K562 (cell line): ENCODE data around the gene MAPT. TPM values are rescaled to one million over a fixed set of nuclear protein-coding genes. Genes with fewer than 3 reads are reported as not detected.
A peak's percentile ranks its signal among the peaks of the same experiment; 100 is the strongest.

Experiments used
- CREBBP ChIP-seq: IDR thresholded peaks from one replicate; pipeline ENCODE4 v1.6.1; 2012; ENCODE audit warnings: low read depth, mild to moderate bottlenecking, control low read depth, inconsistent platforms, low read length
- HIVEP1 ChIP-seq: fragments of 250-450 bp; sonication (Bioruptor Pico); IDR thresholded peaks from 2 replicates; pipeline ENCODE4 v1.4.0; 2020; ENCODE audit warnings: mild to moderate bottlenecking
- HNRNPK ChIP-seq: fragments of 200-400 bp; formaldehyde crosslinking; IDR thresholded peaks from one replicate; pipeline ENCODE4 v1.6.1; 2018; ENCODE audit warnings: mild to moderate bottlenecking, low read depth, low read length; ENCODE audit not compliant: poor library complexity, severe bottlenecking
- JUND ChIP-seq, 2 experiments: IDR thresholded peaks; 2 replicates in 1 of 2; 3 replicates in 1 of 2; pipeline ENCODE4 v1.6.1; 2011; ENCODE audit warnings: borderline replicate concordance in 2 of 2, low read depth in 2 of 2, low read length in 2 of 2, improper control_type of control experiment in 1 of 2, missing biosample characterization in 1 of 2, missing genetic modification characterization in 1 of 2, missing genetic modification reagents in 1 of 2
- KAT8 ChIP-seq: fragments of 450-650 bp; IDR thresholded peaks from 2 replicates; pipeline ENCODE4 v1.6.1; 2016; ENCODE audit warnings: low read depth, mild to moderate bottlenecking
- MAFK ChIP-seq: IDR thresholded peaks from 2 replicates; pipeline ENCODE4 v1.6.1; 2011; ENCODE audit warnings: low read length, improper control_type of control experiment
- PTBP1 ChIP-seq: fragments of 200-400 bp; formaldehyde crosslinking; IDR thresholded peaks from 2 replicates; pipeline ENCODE4 v1.6.1; 2017; ENCODE audit warnings: low read depth, low read length
- RBM34 ChIP-seq: fragments of 200-400 bp; formaldehyde crosslinking; IDR thresholded peaks from 2 replicates; pipeline ENCODE4 v1.6.1; 2018; ENCODE audit warnings: low read length, borderline replicate concordance; ENCODE audit not compliant: insufficient read depth
- TGIF2 ChIP-seq: sonication (generic); formaldehyde crosslinking; IDR thresholded peaks from 2 replicates; pipeline ENCODE4 v1.8.1; 2022; ENCODE audit warnings: mild to moderate bottlenecking, missing genetic modification reagents, moderate library complexity
- ZNF699 ChIP-seq: fragments of 250-450 bp; sonication (Bioruptor Pico); IDR thresholded peaks from 2 replicates; pipeline ENCODE4 v1.8.0; 2021; ENCODE audit warnings: mild to moderate bottlenecking, moderate library complexity; ENCODE audit not compliant: insufficient replicate concordance
- polyA plus RNA-seq, 8 experiments: library from polyadenylated mRNA; depleted of rRNA in 4 of 8; stranded (reverse) in 5 of 8; unstranded in 3 of 8; fragments of >200 nt; fragmentation: Nextera tagmentation in 2 of 8; fragmentation: Illumina TruSeq in 1 of 8; extraction: Ambion mirVana in 2 of 8; extraction: Trizol in 1 of 8; gene quantifications; 2 replicates each; pipeline versions ENCODE4 v1.2.1 to v1.2.3, GENCODE V29; 2011 to 2014; ENCODE audit warnings: inconsistent platforms in 1 of 8, missing spikeins in 1 of 8
- total RNA-seq, 7 experiments: library from RNA; depleted of rRNA in 6 of 7; stranded (reverse); fragments of >200 nt in 6 of 7; fragmentation: Illumina TruSeq in 2 of 7; extraction: Trizol in 2 of 7; gene quantifications; 2 replicates each; pipeline versions ENCODE4 v1.2.1 to v1.2.3, GENCODE V29; 2011 to 2021; ENCODE audit warnings: low replicate concordance in 1 of 7
- TF ChIP-seq, protein P1 (sequence below): fragments of 250-450 bp; sonication (Bioruptor Pico); IDR thresholded peaks from 2 replicates; pipeline ENCODE4 v1.8.0; 2022; ENCODE audit warnings: inconsistent platforms
- TF ChIP-seq, protein P2 (sequence below): fragments of 250-450 bp; sonication (Bioruptor Pico); IDR thresholded peaks from 2 replicates; pipeline ENCODE4 v1.4.0; 2020; ENCODE audit warnings: mild to moderate bottlenecking, moderate library complexity
- TF ChIP-seq, protein P3 (sequence below): fragments of 450-650 bp; conservative IDR thresholded peaks from 2 replicates; pipeline ENCODE4 v1.6.1; 2016; ENCODE audit warnings: missing genetic modification characterization, low read depth, mild to moderate bottlenecking, control low read depth, missing compliant biosample characterization

Gene MAPT
- total and polyA plus RNA-seq, 9 of the 15 experiments (the other 6 are each of a cell fraction or from before 2014, with no cell fraction given): 0.04 to 1.1 (median 0.36) TPM

DNA sequence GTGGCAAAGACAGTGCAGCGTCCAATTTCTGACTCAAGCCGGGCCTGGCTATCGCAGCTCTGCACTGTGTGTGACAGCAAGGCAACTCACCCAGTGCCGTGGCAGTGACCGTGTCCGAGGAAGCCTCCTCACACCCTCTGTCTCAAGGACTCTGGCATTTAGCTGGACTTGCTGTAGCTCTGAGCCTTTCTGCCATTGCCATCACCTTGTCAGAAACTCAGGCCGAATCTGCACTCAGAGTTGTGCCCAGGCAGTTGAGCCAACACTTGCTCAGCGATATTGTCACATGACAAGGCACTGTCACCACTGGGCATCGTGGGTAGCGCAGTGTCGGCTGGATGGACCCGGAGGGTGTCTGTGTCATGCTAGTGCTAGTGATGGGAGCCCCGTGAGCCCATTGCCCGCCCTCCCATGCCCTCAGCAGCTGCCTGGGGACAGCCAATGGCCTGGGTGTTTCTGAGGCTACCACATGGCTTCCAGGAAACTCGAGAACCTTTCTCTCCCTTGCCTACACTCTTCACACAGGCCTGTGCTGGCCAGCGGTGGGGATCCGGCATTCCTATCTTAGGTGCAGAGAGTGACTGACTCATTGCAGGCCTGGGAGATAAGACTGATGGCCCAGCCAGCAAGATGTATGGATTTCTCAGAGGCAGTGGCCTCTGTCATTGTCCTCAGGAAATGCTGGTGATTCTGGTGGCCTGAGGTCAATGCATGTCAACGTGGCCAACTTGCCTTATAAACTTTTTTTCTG, 82.6 kb downstream of the MAPT start (continued):
- TF ChIP-seq HIVEP1 (CRISPR knock-in tag) (0 out of 2 replicates have a peak, but pooled peaks have one; percentile 15), KAT8 (no peak), ZNF699 (no peak), CREBBP (no peak), PTBP1 (no peak), MAFK (peak; percentile 66), HNRNPK (no peak), TGIF2 (CRISPR knock-in tag) (no peak), RBM34 (no peak), JUND (IDR thresholded peaks at IDR 0.05; ENCODE audit: borderline replicate concordance, low read depth, low read length) (peak; percentile 98), JUND (tag; IDR thresholded peaks at IDR 0.05; ENCODE audit: borderline replicate concordance, low read depth, low read length) (peak; percentile 97; the same call in 2 of the 3 replicates)
- TF ChIP-seq, protein P1, sequence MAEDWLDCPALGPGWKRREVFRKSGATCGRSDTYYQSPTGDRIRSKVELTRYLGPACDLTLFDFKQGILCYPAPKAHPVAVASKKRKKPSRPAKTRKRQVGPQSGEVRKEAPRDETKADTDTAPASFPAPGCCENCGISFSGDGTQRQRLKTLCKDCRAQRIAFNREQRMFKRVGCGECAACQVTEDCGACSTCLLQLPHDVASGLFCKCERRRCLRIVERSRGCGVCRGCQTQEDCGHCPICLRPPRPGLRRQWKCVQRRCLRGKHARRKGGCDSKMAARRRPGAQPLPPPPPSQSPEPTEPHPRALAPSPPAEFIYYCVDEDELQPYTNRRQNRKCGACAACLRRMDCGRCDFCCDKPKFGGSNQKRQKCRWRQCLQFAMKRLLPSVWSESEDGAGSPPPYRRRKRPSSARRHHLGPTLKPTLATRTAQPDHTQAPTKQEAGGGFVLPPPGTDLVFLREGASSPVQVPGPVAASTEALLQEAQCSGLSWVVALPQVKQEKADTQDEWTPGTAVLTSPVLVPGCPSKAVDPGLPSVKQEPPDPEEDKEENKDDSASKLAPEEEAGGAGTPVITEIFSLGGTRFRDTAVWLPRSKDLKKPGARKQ (CRISPR knock-in tag): no peak
- TF ChIP-seq, protein P2, sequence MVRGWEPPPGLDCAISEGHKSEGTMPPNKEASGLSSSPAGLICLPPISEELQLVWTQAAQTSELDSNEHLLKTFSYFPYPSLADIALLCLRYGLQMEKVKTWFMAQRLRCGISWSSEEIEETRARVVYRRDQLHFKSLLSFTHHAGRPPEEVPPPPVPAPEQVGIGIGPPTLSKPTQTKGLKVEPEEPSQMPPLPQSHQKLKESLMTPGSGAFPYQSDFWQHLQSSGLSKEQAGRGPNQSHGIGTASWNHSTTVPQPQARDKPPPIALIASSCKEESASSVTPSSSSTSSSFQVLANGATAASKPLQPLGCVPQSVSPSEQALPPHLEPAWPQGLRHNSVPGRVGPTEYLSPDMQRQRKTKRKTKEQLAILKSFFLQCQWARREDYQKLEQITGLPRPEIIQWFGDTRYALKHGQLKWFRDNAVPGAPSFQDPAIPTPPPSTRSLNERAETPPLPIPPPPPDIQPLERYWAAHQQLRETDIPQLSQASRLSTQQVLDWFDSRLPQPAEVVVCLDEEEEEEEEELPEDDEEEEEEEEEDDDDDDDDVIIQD (CRISPR knock-in tag): no peak
- TF ChIP-seq, protein P3, sequence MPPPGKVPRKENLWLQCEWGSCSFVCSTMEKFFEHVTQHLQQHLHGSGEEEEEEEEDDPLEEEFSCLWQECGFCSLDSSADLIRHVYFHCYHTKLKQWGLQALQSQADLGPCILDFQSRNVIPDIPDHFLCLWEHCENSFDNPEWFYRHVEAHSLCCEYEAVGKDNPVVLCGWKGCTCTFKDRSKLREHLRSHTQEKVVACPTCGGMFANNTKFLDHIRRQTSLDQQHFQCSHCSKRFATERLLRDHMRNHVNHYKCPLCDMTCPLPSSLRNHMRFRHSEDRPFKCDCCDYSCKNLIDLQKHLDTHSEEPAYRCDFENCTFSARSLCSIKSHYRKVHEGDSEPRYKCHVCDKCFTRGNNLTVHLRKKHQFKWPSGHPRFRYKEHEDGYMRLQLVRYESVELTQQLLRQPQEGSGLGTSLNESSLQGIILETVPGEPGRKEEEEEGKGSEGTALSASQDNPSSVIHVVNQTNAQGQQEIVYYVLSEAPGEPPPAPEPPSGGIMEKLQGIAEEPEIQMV: peak; percentile 65; the same call in 1 of the 2 replicates
